Progenitor cell of endocrine pancreas (in vitro differentiated cells): ENCODE measurements around the gene ONECUT2. TPM values are rescaled to one million over a fixed set of nuclear protein-coding genes. Genes with fewer than 3 reads are reported as not detected.

ENCODE experiments used
- DNase-seq: peaks from one replicate; pipeline ENCODE4 v3.0.0; 2021; ENCODE audit warnings: low spot score; ENCODE audit not compliant: unreplicated experiment
- H3K27ac Mint-ChIP-seq: 2 replicates; pipeline ENCODE4 v1.8.0; 2021; ENCODE audit warnings: mild to moderate bottlenecking, moderate library complexity, mixed read lengths
- H3K27me3 Mint-ChIP-seq: 2 replicates; pipeline ENCODE4 v1.8.0; 2021; ENCODE audit warnings: mixed read lengths
- H3K36me3 Mint-ChIP-seq: 2 replicates; pipeline ENCODE4 v1.8.0; 2022; ENCODE audit warnings: mixed read lengths; ENCODE audit not compliant: insufficient read depth
- H3K4me1 Mint-ChIP-seq: 2 replicates; pipeline ENCODE4 v1.8.0; 2021; ENCODE audit warnings: low read depth, mixed read lengths
- H3K4me3 Mint-ChIP-seq: 2 replicates; pipeline ENCODE4 v1.8.0; 2021; ENCODE audit warnings: low read depth, mild to moderate bottlenecking, moderate library complexity, mixed read lengths
- H3K9me3 Mint-ChIP-seq: 2 replicates; pipeline ENCODE4 v1.8.0; 2021; ENCODE audit warnings: low read depth, mixed read lengths
- total RNA-seq: library from RNA; stranded (reverse); gene quantifications from 2 replicates; pipeline ENCODE4 v1.2.1, GENCODE V29; 2021
- TF ChIP-seq, protein P1 (sequence below): fragments of 200-600 bp; sonication (generic); IDR thresholded peaks from one replicate; pipeline ENCODE4 v1.5.0; 2021; ENCODE audit warnings: antibody characterized with exemption, mild to moderate bottlenecking; ENCODE audit not compliant: unreplicated experiment

Gene ONECUT2
- total RNA-seq, 1 donor from 2014 or later = 92.2 TPM

DNA sequence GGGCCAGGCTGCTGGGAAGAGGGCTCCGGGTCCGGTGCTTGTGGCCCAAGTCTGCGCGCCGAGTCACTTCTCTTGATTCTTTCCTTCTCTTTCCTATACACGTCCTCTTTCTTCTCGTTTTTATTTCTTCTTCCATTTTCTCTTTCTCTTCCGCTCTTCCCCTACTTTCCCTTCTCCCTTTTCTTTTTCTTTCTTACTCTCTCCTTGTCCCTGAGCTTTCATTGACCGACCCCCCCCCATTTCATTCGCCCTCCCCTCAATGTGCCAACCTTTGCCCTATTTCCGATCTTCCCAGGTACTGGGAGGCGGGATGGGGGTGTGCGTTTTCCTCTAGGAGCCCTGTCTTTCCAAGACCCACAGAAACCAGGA, 1.8 kb downstream of the ONECUT2 start:
- Mint-ChIP-seq H3K36me3 (peaks cover 27% of the 10 kb centered on the region), H3K9me3 (no peaks in the 10 kb centered on the region), H3K4me1 (peaks cover 50% of the 10 kb centered on the region), H3K27me3 (no peaks in the 10 kb centered on the region), H3K4me3 (peak overlapping the region; percentile 99), H3K27ac (peak overlapping the region; percentile 98)
- no peak for DNase-seq
- TF ChIP-seq, protein P1, sequence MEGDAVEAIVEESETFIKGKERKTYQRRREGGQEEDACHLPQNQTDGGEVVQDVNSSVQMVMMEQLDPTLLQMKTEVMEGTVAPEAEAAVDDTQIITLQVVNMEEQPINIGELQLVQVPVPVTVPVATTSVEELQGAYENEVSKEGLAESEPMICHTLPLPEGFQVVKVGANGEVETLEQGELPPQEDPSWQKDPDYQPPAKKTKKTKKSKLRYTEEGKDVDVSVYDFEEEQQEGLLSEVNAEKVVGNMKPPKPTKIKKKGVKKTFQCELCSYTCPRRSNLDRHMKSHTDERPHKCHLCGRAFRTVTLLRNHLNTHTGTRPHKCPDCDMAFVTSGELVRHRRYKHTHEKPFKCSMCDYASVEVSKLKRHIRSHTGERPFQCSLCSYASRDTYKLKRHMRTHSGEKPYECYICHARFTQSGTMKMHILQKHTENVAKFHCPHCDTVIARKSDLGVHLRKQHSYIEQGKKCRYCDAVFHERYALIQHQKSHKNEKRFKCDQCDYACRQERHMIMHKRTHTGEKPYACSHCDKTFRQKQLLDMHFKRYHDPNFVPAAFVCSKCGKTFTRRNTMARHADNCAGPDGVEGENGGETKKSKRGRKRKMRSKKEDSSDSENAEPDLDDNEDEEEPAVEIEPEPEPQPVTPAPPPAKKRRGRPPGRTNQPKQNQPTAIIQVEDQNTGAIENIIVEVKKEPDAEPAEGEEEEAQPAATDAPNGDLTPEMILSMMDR = no peak

DNA sequence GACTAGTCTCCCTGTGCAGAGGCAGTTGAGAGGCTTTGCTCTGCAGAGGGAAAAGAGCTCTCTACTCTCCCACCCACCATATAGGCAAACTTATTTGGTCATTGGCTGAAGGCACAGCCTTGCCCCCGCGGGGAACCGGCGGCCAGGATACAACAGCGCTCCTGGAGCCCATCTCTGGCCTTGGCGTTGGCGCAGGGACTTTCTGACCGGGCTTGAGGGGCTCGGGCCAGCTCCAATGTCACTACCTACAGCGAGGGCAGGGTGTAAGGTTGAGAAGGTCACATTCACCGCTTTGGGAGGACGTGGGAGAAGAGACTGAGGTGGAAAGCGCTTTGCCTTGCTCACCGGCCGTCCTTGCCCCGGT, 2.2 kb downstream of the ONECUT2 start:
- TF ChIP-seq, protein P1 = no peak
- H3K36me3 Mint-ChIP-seq = peaks cover 27% of the 10 kb centered on the region
- no peaks in the 10 kb centered on the region for H3K9me3 Mint-ChIP-seq
- DNase-seq = peak; percentile 16
- H3K4me1 Mint-ChIP-seq = peaks cover 49% of the 10 kb centered on the region
- no peaks in the 10 kb centered on the region for H3K27me3 Mint-ChIP-seq
- H3K4me3 Mint-ChIP-seq = peak overlapping the region; percentile 99
- H3K27ac Mint-ChIP-seq = peak overlapping the region; percentile 98

DNA sequence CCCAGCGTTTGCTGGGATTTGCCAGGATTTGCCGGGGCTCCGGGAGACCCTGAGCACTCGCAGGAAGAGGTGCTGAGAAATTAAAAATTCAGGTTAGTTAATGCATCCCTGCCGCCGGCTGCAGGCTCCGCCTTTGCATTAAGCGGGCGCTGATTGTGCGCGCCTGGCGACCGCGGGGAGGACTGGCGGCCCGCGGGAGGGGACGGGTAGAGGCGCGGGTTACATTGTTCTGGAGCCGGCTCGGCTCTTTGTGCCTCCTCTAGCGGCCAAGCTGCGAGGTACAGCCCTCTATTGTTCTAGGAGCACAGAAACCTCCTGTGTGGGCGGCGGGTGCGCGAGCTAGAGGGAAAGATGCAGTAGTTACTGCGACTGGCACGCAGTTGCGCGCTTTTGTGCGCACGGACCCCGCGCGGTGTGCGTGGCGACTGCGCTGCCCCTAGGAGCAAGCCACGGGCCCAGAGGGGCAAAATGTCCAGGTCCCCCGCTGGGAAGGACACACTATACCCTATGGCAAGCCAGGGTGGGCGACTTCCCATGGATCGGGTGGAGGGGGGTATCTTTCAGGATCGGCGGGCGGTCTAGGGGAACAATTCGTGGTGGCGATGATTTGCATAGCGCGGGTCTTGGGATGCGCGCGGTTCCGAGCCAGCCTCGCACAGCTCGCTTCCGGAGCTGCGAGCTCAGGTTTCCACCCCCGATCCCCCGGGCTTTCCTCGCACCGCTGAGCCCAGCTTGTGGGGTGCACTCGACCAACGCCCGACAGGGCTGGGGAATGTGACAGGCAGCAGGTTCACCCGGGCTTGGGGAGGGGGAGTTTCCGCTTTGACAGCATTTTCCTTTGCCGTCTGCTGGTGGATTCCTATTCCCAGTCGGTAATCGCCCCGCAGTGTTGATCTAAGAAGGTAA, 2.8 kb downstream of the ONECUT2 start:
- Mint-ChIP-seq H3K27me3 (no peaks in the 10 kb centered on the region), H3K4me1 (peaks cover 53% of the 10 kb centered on the region), H3K27ac (peak overlapping the region; percentile 98)

DNA sequence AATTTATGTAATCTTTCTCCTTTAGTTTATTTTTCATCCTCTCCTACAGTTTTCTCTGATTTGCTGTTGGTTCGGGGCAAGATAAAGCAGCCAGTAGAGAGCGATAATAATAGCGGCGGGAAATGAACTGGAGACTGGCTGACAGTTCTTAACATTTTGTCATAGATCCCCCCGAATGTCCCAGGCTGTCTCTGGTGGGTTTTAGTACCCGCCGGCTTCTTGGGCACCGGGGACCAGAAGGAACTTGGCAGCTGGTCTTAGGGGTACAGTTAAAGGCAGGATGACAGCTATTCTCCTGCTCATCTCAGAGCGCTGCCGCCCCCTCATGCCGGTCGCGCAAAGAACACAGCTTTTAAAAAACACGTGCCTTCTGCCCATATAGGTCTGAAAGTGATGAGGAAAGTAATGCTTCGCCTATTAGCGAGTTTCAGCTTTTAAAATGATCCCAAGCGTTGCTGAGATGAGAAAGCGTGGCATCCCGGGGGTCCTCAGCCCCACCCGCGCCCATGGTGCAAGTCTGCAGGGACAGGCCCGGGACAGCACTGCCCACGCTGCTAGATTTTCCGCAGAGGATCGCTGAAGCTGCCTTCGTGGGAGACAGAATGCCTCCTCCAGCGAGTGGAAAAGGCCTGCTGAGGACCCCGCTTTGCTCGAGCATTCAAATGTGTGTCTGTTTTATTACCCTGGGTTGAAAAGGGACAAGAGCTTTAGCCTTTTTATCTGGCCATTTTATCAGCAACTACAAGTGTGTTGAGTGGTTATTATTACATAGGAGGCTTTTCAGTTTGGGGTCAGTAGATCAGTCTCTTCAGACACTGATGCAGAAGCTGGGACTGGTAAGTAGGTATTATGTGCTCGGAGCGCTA, 3.8 kb downstream of the ONECUT2 start:
- Mint-ChIP-seq H3K4me3 (peak overlapping the region; percentile 99), H3K27ac (peak overlapping the region; percentile 98), H3K27me3 (no peaks in the 10 kb centered on the region), H3K4me1 (peaks cover 53% of the 10 kb centered on the region), H3K36me3 (peaks cover 29% of the 10 kb centered on the region), H3K9me3 (no peaks in the 10 kb centered on the region)
- no peak for DNase-seq
- TF ChIP-seq, protein P1 = peak; percentile 22

More for the DNA sequence above, 2.8 kb downstream of the ONECUT2 start:
- TF ChIP-seq, protein P1 = peak; percentile 71
- Mint-ChIP-seq H3K36me3 (peaks cover 29% of the 10 kb centered on the region), H3K9me3 (no peaks in the 10 kb centered on the region), H3K4me3 (peak overlapping the region; percentile 99)
- DNase-seq = peak; percentile 76

DNA sequence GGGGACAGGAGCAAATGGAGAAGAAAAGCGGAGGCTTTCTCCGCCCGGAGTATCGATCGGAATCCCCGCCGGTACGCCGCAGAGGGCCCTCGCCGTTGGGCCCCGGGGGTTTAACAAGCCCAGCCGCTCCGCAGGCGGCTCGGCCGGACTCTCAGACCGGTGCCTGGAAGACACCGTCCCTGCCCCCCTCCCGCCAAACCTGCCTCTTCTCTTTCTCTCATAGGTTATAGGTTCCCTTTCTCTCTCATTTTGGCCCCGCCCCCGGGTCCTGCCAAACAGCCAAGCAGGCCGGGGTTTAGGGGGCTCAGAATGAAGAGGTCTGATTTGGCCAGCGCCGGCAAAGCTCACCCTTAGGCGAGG, 4.4 kb downstream of the ONECUT2 start:
- TF ChIP-seq, protein P1 = no peak
- H3K27ac Mint-ChIP-seq = peak overlapping the region; percentile 98
- no peaks in the 10 kb centered on the region for H3K27me3 Mint-ChIP-seq
- peaks cover 53% of the 10 kb centered on the region for H3K4me1 Mint-ChIP-seq
- no peaks in the 10 kb centered on the region for H3K9me3 Mint-ChIP-seq
- H3K36me3 Mint-ChIP-seq = peaks cover 29% of the 10 kb centered on the region
- H3K4me3 Mint-ChIP-seq = peak overlapping the region; percentile 99
- peak; percentile 41 for DNase-seq
